Thyroid gland (tissue), 4 donors: ENCODE measurements around the gene DNAH3.

Experiments used
- CTCF ChIP-seq, 6 experiments: fragments of 200-600 bp in 3 of 6; fragments of 450-650 bp in 3 of 6; sonication (generic) in 3 of 6; IDR thresholded peaks; one replicate each; pipeline ENCODE4 v1.5.1; 2016 to 2019; ENCODE audit warnings: antibody characterized with exemption in 6 of 6, mild to moderate bottlenecking in 2 of 6, inconsistent platforms in 1 of 6, moderate library complexity in 1 of 6
- POLR2A ChIP-seq, 2 donors: fragments of 450-650 bp; IDR thresholded peaks; one replicate each; pipeline ENCODE4 v1.6.1; 2017; ENCODE audit warnings: antibody characterized with exemption in 2 of 2, mild to moderate bottlenecking in 2 of 2, moderate library complexity in 1 of 2

DNA sequence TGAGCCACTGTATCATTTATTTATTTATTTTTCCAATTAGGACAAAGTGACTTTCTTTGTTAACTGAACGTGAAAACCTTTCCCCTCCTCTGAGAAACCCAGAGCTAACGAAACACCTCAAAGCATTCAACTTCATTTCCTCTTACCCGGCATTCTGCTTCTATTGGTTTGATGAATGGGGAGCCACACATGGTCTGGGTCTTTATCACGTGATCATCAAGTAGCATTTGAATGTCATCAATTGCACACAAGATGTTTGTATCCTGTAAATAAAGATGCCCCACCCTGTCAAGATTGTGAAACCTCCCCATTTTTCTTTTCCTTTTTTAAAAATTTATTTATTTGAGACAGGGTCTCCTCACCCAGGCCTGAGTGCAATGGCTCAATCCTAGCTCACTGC is 80.1 kb downstream of the DNAH3 start:
- TF ChIP-seq POLR2A (IDR thresholded peaks at IDR 0.05) (no peak), CTCF (IDR thresholded peaks at IDR 0.05) (no peak)
